HG03060 (cell line): ENCODE results near the gene HIGD1C.

Source experiments
- ATAC-seq: cut with Tn5 transposase; IDR thresholded peaks from one replicate; pipeline ENCODE4 v1.9.1; 2021; ENCODE audit warnings: low read depth, moderate number of reproducible peaks; ENCODE audit not compliant: unreplicated experiment

HIGD1C gene

GRCh38 chr12:50981319-50982239 is 29.2 kb downstream of the HIGD1C start:
- ATAC-seq = no peak

- ATAC-seq = no peak
These were observed 32.4 kb downstream of the HIGD1C start for GRCh38 chr12:50984586-50985298.

- no peak for ATAC-seq
These were observed 33.0 kb downstream of the HIGD1C start for GRCh38 chr12:50985322-50985721.

- ATAC-seq = no peak
These were observed 34.8 kb downstream of the HIGD1C start for GRCh38 chr12:50986966-50987737.

- ATAC-seq = no peak
These were observed 35.7 kb downstream of the HIGD1C start for GRCh38 chr12:50988051-50988450.

GRCh38 chr12:50988871-50989270 is 36.5 kb downstream of the HIGD1C start:
- ATAC-seq = no peak

- ATAC-seq = no peak
These were observed 37.9 kb downstream of the HIGD1C start for GRCh38 chr12:50990147-50990727.

- no peak for ATAC-seq
These were observed 38.4 kb downstream of the HIGD1C start for GRCh38 chr12:50990791-50991190.

GRCh38 chr12:50991291-50991690 is 38.9 kb downstream of the HIGD1C start:
- no peak for ATAC-seq

GRCh38 chr12:50992819-50993218 is 40.5 kb downstream of the HIGD1C start:
- ATAC-seq = no peak

- no peak for ATAC-seq
These were observed 46.7 kb downstream of the HIGD1C start for GRCh38 chr12:50999093-50999492.

GRCh38 chr12:51000245-51000644 is 47.9 kb downstream of the HIGD1C start:
- no peak for ATAC-seq

GRCh38 chr12:51001799-51002198 is 49.5 kb downstream of the HIGD1C start:
- ATAC-seq = no peak

- ATAC-seq = no peak
These were observed 52.2 kb downstream of the HIGD1C start for GRCh38 chr12:51004504-51004903.

- ATAC-seq = no peak
These were observed 52.7 kb downstream of the HIGD1C start for GRCh38 chr12:51005030-51005429.

- ATAC-seq = no peak
These were observed 53.3 kb downstream of the HIGD1C start for GRCh38 chr12:51005671-51006070.

GRCh38 chr12:51008329-51009055 is 56.1 kb downstream of the HIGD1C start:
- ATAC-seq = no peak

- no peak for ATAC-seq
These were observed 56.7 kb downstream of the HIGD1C start for GRCh38 chr12:51009056-51009440.

GRCh38 chr12:51011955-51012354 is 59.6 kb downstream of the HIGD1C start:
- no peak for ATAC-seq
